Right lobe of liver (tissue), 4 donors: ENCODE results near the gene SNRNP35.

ENCODE experiments used
- POLR2A ChIP-seq: fragments of 450-650 bp; IDR thresholded peaks from one replicate; pipeline ENCODE4 v1.6.1; 2017; ENCODE audit warnings: antibody characterized with exemption, mild to moderate bottlenecking
- TF ChIP-seq, protein P1 (sequence below), 4 donors: fragments of 200-600 bp in 3 of 4; fragments of 450-650 bp in 1 of 4; IDR thresholded peaks; one replicate each; pipeline versions ENCODE4 v1.5.1 to v1.8.0; 2016 to 2022; ENCODE audit warnings: antibody characterized with exemption in 4 of 4, mild to moderate bottlenecking in 2 of 4
- donor health status: DM: no; HTN: no; CAD: no.
- donor health status: DM: no; HTN: no; CAD: no.
- donor health status: DM: no; HTN: yes; CAD: no.

DNA sequence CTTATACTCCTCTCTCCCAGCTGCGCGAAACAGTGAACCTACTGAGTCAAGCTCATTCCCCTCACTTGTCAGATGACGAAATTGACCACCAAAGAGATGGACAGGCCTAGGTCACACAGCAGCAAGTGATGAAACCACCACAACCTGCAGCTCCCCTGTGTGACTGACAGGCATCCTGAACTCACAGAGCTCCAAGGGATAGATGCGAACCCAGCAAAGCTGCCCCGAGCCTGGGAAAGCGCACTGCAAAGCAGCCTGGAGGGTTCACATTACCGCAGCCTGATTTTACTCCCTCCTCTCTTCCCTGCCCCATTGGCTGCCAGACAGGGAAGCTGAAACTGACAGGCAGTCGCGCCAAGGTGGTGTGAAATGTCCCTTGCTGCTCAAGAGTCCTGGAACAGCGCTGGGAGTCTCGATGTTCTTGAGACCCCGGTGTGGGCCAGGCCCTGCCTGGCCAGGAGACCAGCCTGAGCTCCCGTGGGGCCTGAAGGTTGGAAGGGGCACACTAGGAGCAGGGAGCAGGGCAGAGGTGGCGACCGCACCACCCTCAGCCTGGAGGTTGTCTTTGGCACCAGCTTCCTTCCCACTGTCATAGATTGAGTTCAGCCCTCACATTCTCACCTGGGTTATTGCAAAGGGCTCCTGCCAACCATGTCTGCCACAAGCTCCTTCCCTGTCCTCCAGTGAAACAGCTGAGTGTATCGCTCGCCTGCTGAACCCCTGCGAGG lies 36.3 kb downstream of the SNRNP35 start:
- TF ChIP-seq, protein P1, sequence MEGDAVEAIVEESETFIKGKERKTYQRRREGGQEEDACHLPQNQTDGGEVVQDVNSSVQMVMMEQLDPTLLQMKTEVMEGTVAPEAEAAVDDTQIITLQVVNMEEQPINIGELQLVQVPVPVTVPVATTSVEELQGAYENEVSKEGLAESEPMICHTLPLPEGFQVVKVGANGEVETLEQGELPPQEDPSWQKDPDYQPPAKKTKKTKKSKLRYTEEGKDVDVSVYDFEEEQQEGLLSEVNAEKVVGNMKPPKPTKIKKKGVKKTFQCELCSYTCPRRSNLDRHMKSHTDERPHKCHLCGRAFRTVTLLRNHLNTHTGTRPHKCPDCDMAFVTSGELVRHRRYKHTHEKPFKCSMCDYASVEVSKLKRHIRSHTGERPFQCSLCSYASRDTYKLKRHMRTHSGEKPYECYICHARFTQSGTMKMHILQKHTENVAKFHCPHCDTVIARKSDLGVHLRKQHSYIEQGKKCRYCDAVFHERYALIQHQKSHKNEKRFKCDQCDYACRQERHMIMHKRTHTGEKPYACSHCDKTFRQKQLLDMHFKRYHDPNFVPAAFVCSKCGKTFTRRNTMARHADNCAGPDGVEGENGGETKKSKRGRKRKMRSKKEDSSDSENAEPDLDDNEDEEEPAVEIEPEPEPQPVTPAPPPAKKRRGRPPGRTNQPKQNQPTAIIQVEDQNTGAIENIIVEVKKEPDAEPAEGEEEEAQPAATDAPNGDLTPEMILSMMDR (IDR thresholded peaks at IDR 0.05) = no peak
- TF ChIP-seq POLR2A = no peak
